IPS DF 19.7 (cell line): ENCODE results near the gene NSF.

ENCODE experiments used
- DNase-seq: peaks from one replicate; pipeline ENCODE4 v3.0.0-alpha.2; 2013; ENCODE audit warnings: low read depth, low spot score

The NSF gene

DNA sequence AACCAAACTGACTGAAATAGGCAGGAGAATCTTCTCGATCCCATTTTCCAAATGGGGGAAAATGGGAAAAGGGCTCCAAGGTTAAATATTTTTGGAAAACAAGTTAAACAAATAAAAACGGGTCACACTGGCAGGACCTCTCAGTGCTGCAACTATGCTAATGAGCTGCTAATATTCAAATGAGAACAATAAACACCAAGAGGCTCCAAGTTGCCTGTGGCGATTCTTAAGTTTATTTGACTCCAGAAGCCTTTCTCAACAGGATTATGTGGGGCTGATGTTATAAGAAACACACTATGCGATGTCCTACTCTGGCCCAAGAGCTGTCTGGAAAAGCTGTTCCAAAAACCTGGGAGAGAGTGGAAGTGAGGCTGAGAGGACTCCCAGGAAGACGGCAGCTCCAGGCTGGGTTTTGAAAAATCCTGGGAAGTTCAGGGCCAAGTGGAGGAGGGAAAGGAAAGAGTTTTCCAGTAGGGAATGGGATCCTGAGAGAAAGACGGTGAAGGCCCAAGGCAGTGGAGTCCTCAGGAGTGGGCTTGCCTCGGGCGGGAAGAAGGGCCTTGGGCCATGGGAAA lies 206.6 kb downstream of the NSF start:
- no peak for DNase-seq

DNA sequence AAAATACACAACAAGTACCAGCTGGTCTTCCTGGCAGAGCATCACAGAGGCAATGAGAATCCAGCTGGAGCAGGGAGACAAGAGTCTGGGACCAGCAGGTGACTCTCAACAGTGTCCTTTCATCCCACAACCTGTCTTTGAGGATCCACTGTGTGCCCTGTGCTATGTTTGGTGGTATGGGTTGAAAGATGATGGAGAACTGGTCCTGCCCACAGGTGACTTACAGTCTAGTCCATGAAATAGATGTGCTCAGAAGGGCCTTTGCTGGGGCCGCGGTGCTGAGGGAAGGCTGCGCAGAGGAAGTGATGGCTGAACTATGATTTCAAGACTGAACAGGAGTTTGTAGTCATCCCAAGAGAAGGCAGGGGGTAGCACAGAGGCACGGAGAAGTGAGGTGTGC lies 210.1 kb downstream of the NSF start:
- DNase-seq, result no peak

DNA sequence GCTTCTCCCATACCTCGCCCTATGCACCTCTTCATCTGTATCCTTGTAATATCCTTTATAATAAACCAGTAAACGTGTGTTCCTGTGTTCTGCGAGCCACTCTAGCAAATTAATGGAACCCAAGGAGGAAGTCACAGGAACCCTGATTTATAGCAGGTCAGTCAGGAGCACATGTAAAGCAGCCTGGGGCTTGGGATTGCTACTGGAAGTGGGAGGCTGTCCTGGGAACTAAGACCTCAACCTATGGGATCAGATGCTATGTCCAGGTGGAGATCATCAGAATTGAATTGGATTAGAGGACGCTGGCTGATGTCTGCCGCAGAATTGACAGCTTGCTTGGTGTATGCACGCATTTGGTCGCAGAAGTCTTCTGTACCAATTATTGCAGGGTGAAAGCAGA lies 212.3 kb downstream of the NSF start:
- no peak for DNase-seq

DNA sequence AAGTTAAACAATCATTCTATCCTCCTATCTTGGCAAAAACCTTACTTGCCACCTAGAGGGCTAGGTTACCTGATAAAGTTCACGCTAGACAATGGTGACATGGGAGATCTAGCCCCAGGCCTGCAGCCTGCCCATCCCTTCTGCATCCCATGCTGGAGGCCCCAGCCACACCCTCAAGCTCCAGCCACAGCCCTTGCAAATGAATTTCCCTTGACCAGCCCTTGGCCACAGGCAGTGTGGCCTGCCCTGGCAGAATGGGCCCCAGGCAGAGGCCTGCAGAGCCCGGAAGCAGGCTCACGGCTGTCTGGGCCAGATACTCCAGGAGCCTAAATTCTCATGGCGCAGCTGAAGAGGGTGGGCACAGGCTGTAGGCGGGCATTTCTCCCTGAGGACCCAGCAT lies 213.1 kb downstream of the NSF start:
- no peak for DNase-seq

DNA sequence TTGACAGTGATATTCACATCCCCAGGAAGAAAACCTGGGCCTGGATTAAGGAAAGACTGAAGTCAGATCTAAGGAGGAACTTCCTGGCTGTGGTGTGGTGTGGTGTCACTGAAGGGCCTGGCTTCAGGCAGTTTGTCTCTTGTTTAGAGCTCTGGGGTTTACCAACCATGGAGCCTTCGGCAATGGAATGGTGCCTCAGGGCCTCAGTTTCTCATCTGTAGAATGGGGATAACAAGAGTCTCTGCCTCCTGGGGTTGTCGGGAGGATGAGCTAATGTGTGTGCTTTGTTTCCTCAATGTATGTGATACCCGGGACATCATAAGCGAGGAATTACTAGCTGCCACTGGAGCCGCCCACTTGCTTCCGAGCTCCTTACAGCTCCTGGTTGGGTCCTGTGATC lies 215.3 kb downstream of the NSF start:
- DNase-seq, result no peak
